ENCODE measurements around the gene PNMA8A. TPM values are rescaled to one million over a fixed set of nuclear protein-coding genes. Genes with fewer than 3 reads are reported as not detected.
"Not testable (repeated sequence)": the region's sequence is repeated elsewhere in the genome, so short reads cannot be mapped to it uniquely, and the experiment has no call there.

Gene PNMA8A
- total RNA-seq = 0.20 and 1.7 TPM in 2 replicates

- no peak for DNase-seq (ENCODE audit: low read depth, low spot score)
These were observed at the start of gene PNMA8A for GRCh38 chr19:46471116-46471733. PNMA8A (minus strand) TSS chr19:46471563; CDS start chr19:46471035, 528 bp downstream.

- DNase-seq (ENCODE audit: low read depth, low spot score) = no peak
These were observed 49.3 kb upstream of the PNMA8A start for GRCh38 chr19:46520616-46521015.

- no peak for DNase-seq (ENCODE audit: low read depth, low spot score)
These were observed 46.1 kb upstream of the PNMA8A start for GRCh38 chr19:46517471-46517870.

- DNase-seq (ENCODE audit: low read depth, low spot score) = no peak
These were observed 44.6 kb upstream of the PNMA8A start for GRCh38 chr19:46515879-46516350.

- DNase-seq (ENCODE audit: low read depth, low spot score) = no peak
These were observed 43.9 kb upstream of the PNMA8A start for GRCh38 chr19:46515290-46515609.

- DNase-seq (ENCODE audit: low read depth, low spot score) = no peak
These were observed 43.4 kb upstream of the PNMA8A start for GRCh38 chr19:46514589-46515289.

- no peak for DNase-seq (ENCODE audit: low read depth, low spot score)
These were observed 42.3 kb upstream of the PNMA8A start for GRCh38 chr19:46513461-46514236.

- no peak for DNase-seq (ENCODE audit: low read depth, low spot score)
These were observed 39.9 kb upstream of the PNMA8A start for GRCh38 chr19:46511237-46511636.

GRCh38 chr19:46508206-46508605, 36.8 kb upstream of the PNMA8A start:
- no peak for DNase-seq (ENCODE audit: low read depth, low spot score)

- DNase-seq (ENCODE audit: low read depth, low spot score) = no peak
These were observed 32.6 kb upstream of the PNMA8A start for GRCh38 chr19:46503848-46504453.

GRCh38 chr19:46502891-46503290, 31.5 kb upstream of the PNMA8A start:
- DNase-seq (ENCODE audit: low read depth, low spot score) = no peak

GRCh38 chr19:46499692-46500091, 28.3 kb upstream of the PNMA8A start:
- DNase-seq (ENCODE audit: low read depth, low spot score) = no peak

GRCh38 chr19:46497773-46498172, 26.4 kb upstream of the PNMA8A start:
- no peak for DNase-seq (ENCODE audit: low read depth, low spot score)

GRCh38 chr19:46496886-46497285, 25.5 kb upstream of the PNMA8A start:
- DNase-seq (ENCODE audit: low read depth, low spot score) = not testable (repeated sequence)

GRCh38 chr19:46496304-46496703, 24.9 kb upstream of the PNMA8A start:
- DNase-seq (ENCODE audit: low read depth, low spot score) = no peak

- no peak for DNase-seq (ENCODE audit: low read depth, low spot score)
These were observed 24.4 kb upstream of the PNMA8A start, which contains the start of gene PNMA8B for GRCh38 chr19:46495786-46496099. PNMA8B (minus strand) TSS chr19:46495867; CDS start chr19:46495465, 402 bp downstream.

- no peak for DNase-seq (ENCODE audit: low read depth, low spot score)
These were observed 23.8 kb upstream of the PNMA8A start for GRCh38 chr19:46494941-46495785.

- DNase-seq (ENCODE audit: low read depth, low spot score) = no peak
These were observed 23.0 kb upstream of the PNMA8A start for GRCh38 chr19:46494146-46494940.

- DNase-seq (ENCODE audit: low read depth, low spot score) = no peak
These were observed 22.1 kb upstream of the PNMA8A start for GRCh38 chr19:46493236-46494145.
